Left cardiac atrium (tissue), 4 donors: Measurements from ENCODE around the gene HGS. TPM values are rescaled to one million over a fixed set of nuclear protein-coding genes. Genes with fewer than 3 reads are reported as not detected.

ENCODE experiments used
- ATAC-seq, 2 donors: fragments of 200-7000 bp; cut with Tn5 transposase; one replicate each; pipeline ENCODE4 v1.9.1; 2020; ENCODE audit warnings: mild to moderate bottlenecking in 2 of 2, moderate library complexity in 2 of 2
- DNase-seq: peaks from one replicate; pipeline ENCODE4 v3.0.0-alpha.2; 2020
- intact Hi-C, 2 donors: fragments of 100-400 bp; cut with DNase I; formaldehyde crosslinking; loops; one replicate each; pipeline versions ENCODE4 v1.14.1 to v1.15.1; 2022 to 2023
- long read RNA-seq: library from polyadenylated mRNA; unstranded; transcript quantifications from one replicate; pipeline ENCODE4 v2.0.0, GENCODE V29; 2021
- total RNA-seq, 2 donors: library from RNA; stranded (reverse); fragmentation: NEBNext Ultra II Directional; extraction: Animal tissue kit (Norgen Biotek cat#: 25700); gene quantifications; one replicate each; pipeline ENCODE4 v1.2.1, GENCODE V29; 2021
- donor health status: DM: no; HTN: yes; CAD: no.
- donor health status: DM: no; HTN: yes; CAD: no; lungs with severe emphysema.
- donor health status: DM: yes; HTN: yes; CAD: no.
- donor health status: Dilated cardiomyopathy.

HGS gene
- total RNA-seq: 10 to 100 TPM; 42.3 to 52.6 TPM
- long read RNA-seq, transcript HGS-201 (22 exons, 2,970 nt): major isoform, 62 of 122 reads
- long read RNA-seq, partial matches to known transcripts: 42 of 122 reads
- long read RNA-seq, other reads (novel, unspliced or antisense): 18 of 122 reads

DNA sequence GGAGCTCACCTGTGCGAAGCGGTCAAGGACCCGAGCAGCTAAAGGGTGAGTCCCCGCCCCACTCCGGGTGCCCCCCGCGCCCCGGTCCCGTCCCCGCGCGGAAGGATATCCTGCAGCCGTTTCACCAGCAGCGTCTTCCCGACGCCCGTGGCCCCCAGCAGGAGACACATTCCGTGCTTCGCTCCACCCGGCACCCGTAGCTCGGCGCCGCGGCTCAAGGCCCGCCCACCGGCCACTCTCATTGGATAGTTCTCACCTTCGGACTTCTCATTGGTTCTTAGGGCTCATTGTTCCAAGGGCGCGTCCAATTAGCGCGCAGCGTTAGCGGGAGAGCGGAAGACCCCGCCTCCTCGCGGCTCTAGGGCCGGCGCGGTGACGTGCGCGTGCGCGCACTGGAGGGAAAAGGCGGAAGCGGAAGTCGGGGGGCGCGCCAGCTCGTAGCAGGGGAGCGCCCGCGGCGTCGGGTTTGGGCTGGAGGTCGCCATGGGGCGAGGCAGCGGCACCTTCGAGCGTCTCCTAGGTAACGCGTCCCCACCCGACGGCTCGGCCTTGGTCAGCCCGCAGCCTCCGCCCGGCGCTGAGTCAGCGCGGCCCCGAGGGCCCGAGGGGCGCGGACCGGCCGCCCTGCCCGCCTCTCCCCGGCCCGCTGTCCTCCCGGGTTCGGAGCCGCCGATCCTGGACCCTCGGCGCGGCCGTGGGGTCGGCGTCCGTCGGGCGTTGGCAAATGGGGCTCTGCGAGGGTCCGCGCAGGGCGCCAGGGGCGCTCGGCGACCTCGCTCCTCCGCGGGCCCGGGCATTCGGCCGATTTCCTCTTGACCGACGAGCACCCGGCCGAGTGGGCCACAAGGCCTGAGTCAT is at the start of gene HGS, which contains the start of gene ARL16:
HGS (plus strand) TSS at position 428 of the 858 bp plus-strand sequence; CDS start at position 484, 56 bp downstream.
ARL16 (minus strand) TSS at position 214 of the 858 bp plus-strand sequence; CDS start at position 170, 44 bp downstream.
- peak; percentile 99 for DNase-seq
- intact Hi-C loops: no loop called here
- ATAC-seq: peak; percentile 98 to 99

- DNase-seq (no peak), ATAC-seq (no peak)
- intact Hi-C loops: no loop called here
Observed at GRCh38 chr17:81635431-81635830, 48.4 kb upstream of the HGS start.

GRCh38 chr17:81635973-81636504 is 47.8 kb upstream of the HGS start:
- DNase-seq: no peak
- intact Hi-C loops: no loop called here
- ATAC-seq: no peak

- intact Hi-C loops: no loop called here
- DNase-seq (peak; percentile 87), ATAC-seq (peak; percentile 87 to 94)
Observed at GRCh38 chr17:81636505-81637288, 47.1 kb upstream of the HGS start, which contains the start of the genes NPLOC4 and TSPAN10. Gene NPLOC4 (minus strand): TSS chr17:81637112. CDS start chr17:81636930, 182 bp downstream. Gene TSPAN10 (plus strand): TSS chr17:81637196. CDS start chr17:81642413, 5,217 bp downstream.

GRCh38 chr17:81638683-81639082 is 45.1 kb upstream of the HGS start:
- intact Hi-C loops: no loop called here
- DNase-seq (no peak), ATAC-seq (no peak)

- DNase-seq: no peak
- no peak for ATAC-seq
- intact Hi-C loops: no loop called here
Observed at GRCh38 chr17:81640011-81640410, 43.8 kb upstream of the HGS start.

- intact Hi-C loops: no loop called here
- DNase-seq (no peak), ATAC-seq (no peak)
Observed at GRCh38 chr17:81641825-81642489, 41.9 kb upstream of the HGS start.

DNA sequence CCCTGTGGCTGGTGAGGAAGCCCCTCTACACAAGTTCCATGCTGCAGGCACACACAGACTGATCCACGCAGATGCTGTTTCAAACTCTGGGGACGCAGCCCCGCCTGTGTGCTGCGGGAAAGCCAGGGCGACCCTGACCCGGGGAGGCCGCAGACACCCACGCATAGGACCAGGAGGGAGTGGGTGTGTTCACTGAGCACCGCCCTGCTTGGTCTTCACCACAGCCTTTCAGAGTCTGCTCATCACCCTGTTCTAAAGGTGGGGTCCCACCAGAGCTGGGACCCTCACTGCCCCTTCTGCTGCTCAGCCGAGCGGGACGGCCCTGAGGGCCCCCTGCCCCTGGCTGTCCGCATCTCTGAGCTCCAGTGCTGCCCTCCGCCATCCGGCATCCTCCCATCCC is 39.3 kb upstream of the HGS start:
- intact Hi-C loops: no loop called here
- DNase-seq (no peak), ATAC-seq (no peak)

DNA sequence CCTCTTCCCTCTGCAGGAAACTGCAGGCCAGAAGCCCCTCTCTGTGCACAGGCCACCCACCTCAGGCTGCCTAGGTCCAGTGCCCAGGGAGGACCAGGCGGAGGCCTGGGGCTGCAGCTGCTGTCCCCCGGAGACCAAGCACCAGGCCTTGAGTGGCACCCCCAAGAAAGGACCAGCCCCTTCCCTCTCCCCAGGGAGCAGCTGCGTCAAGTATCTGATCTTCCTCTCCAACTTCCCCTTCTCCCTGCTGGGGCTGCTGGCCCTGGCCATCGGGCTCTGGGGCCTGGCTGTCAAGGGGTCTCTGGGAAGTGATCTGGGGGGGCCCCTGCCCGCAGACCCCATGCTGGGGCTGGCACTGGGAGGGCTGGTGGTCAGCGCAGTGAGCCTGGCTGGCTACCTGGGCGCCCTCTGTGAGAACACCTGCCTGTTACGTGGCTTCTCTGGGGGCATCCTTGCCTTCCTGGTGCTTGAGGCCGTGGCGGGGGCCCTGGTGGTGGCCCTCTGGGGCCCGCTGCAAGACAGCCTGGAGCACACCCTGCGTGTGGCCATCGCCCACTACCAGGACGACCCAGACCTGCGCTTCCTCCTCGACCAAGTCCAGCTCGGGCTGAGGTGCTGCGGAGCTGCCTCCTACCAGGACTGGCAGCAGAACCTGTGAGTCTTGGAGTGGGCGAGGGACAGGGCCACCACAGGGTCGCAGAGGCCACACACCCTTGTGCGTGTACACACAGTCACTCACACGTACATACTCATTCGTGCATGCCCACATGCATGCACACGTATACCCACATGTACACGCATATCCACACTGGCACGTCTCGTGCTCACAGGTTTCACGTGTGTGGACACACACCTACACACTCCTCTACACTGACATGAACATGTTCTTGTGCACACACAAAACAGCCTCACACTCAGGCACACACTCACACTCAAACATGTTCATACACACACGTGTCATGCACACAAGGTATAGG is 38.5 kb upstream of the HGS start:
- ATAC-seq (no peak), DNase-seq (no peak)
- intact Hi-C loops: no loop called here

DNA sequence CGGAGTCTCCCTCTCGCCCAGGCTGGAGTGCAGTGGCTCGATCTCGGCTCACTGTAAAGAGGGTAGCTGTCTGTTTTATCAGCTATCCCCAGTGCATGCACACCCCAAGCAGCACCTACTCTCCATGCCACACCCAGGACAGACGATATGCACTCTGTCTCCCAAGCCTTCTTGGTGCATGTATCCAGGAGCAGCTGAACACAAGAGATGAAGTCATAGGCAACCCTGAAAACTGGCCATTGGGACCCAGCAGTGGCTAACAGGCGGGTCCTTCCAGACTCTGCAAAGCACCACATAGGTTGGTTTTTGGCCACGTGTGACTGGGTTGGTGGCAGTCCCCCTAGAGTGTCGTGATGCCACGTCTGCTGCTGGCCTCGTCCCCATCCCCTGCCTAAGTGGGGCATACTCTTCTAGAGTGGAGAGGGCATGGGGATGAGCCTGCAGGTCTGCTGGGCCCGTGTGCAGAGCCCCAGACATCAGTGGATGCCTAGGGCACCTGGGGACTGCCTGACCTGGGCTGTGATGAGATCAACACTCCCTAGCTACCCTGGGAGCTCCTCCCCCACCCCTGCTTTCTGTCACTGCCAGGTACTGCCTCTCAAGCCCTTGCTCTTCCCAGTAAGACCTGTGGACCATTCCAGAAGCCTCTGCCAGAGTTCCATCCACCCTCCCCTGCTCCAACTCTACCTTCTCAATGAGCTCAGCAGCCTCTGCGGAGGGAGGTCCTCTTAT is 36.8 kb upstream of the HGS start:
- intact Hi-C loops: no loop called here
- no peak for DNase-seq
- ATAC-seq: no peak

- intact Hi-C loops: no loop called here
- ATAC-seq (no peak), DNase-seq (no peak)
Observed at GRCh38 chr17:81647640-81648012, 36.2 kb upstream of the HGS start.

GRCh38 chr17:81648013-81648706 is 35.7 kb upstream of the HGS start:
- ATAC-seq: no peak
- DNase-seq: no peak
- intact Hi-C loops: no loop called here

DNA sequence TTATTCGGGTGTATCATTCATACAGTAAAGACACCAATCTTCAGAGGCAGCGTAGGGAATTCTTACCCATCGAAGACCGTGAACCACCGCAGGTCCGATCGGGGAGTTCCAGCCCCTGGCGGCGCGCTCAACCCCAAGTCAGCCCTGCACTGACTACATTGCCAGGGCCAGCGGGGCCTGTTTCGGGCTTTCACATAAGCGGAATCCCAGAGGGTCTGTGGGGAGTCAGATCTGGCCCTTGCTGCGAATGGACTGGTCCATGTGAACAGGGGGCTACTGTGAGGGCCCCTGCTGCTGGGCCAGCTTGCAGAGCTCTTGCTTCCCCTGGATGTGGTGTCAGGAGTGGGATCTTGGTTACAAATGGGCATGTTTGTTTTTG is 35.1 kb upstream of the HGS start:
- ATAC-seq (no peak), DNase-seq (no peak)
- intact Hi-C loops: no loop called here

- no peak for ATAC-seq
- DNase-seq: no peak
- intact Hi-C loops: no loop called here
Observed at GRCh38 chr17:81650951-81651350, 32.9 kb upstream of the HGS start.

GRCh38 chr17:81651692-81652091 is 32.1 kb upstream of the HGS start:
- ATAC-seq: no peak

GRCh38 chr17:81652906-81653771 is 30.7 kb upstream of the HGS start:
- ATAC-seq: no peak
- intact Hi-C loops: no loop called here
- DNase-seq: no peak

More at GRCh38 chr17:81651692-81652091, 32.1 kb upstream of the HGS start:
- intact Hi-C loops: no loop called here
- DNase-seq: no peak
